IMR-90 (cell line): ENCODE data around the gene CNKSR3. TPM values are rescaled to one million over a fixed set of nuclear protein-coding genes. Genes with fewer than 3 reads are reported as not detected.

Source experiments
- ATAC-seq: fragments of 200-7000 bp; cut with Tn5 transposase; 2 replicates; pipeline ENCODE4 v1.9.1; 2020; ENCODE audit warnings: low read depth, mild to moderate bottlenecking, moderate library complexity
- BruUV-seq: library from RNA; stranded (reverse); fragments of 400-500 nt; replicated peaks from 2 replicates; lab custom pipeline; 2021; lab: Mats Ljungman, UMichigan
- CTCF ChIA-PET: fragments of 300-600 bp; formaldehyde crosslinking; extraction: SDS; loops from one replicate; lab custom pipeline; 2021; ENCODE audit warnings: antibody characterized with exemption; lab: Yijun Ruan, JAX
- POLR2A ChIA-PET: fragments of 300-600 bp; sonication (Branson Sonifier 250); formaldehyde crosslinking; loops from one replicate; lab custom pipeline; 2022; ENCODE audit warnings: antibody characterized with exemption; ENCODE audit not compliant: unreplicated experiment; lab: Charles Lee
- DNase-seq: peaks from one replicate; pipeline ENCODE4 v3.0.0; 2013
- H2AFZ ChIP-seq: replicated peaks from 2 replicates; pipeline ENCODE3; 2013; ENCODE audit warnings: low read length, mild to moderate bottlenecking; ENCODE audit not compliant: poor library complexity
- H2AK5ac ChIP-seq: 2 replicates; pipeline ENCODE4 v1.6.1; 2013; ENCODE audit warnings: low read depth, low read length, inconsistent platforms
- H2AK9ac ChIP-seq: replicated peaks from 2 replicates; pipeline ENCODE3; 2013; ENCODE audit warnings: mild to moderate bottlenecking, low read depth, low read length, moderate library complexity; ENCODE audit not compliant: poor library complexity
- H2BK120ac ChIP-seq: 2 replicates; pipeline ENCODE4 v1.6.1; 2013; ENCODE audit warnings: low read depth, low read length, inconsistent platforms
- H2BK15ac ChIP-seq: 3 replicates; pipeline ENCODE4 v1.6.1; 2013; ENCODE audit warnings: low read depth, low read length, inconsistent platforms
- H2BK20ac ChIP-seq: 2 replicates; pipeline ENCODE4 v1.6.1; 2013; ENCODE audit warnings: low read depth, mild to moderate bottlenecking, inconsistent platforms, low read length, moderate library complexity
- H2BK5ac ChIP-seq: 2 replicates; pipeline ENCODE4 v1.6.1; 2013; ENCODE audit warnings: mild to moderate bottlenecking, low read depth, low read length, inconsistent platforms; ENCODE audit not compliant: poor library complexity, severe bottlenecking
- H3K14ac ChIP-seq: replicated peaks from 2 replicates; pipeline ENCODE4 v1.6.1; 2013; ENCODE audit warnings: low read depth, low read length, inconsistent platforms
- H3K18ac ChIP-seq: 2 replicates; pipeline ENCODE4 v1.6.1; 2013; ENCODE audit warnings: low read depth, low read length, control low read depth
- H3K23ac ChIP-seq: 2 replicates; pipeline ENCODE4 v1.6.1; 2013; ENCODE audit warnings: low read depth, low read length, inconsistent platforms
- H3K27ac ChIP-seq: 2 replicates; pipeline ENCODE4 v1.5.1; 2013; ENCODE audit warnings: mild to moderate bottlenecking, control low read depth, low read length; ENCODE audit not compliant: insufficient read depth
- H3K27me3 ChIP-seq: 2 replicates; pipeline ENCODE4 v1.6.1; 2013; ENCODE audit warnings: low read length; ENCODE audit not compliant: control insufficient read depth, insufficient read depth
- H3K36me3 ChIP-seq: 2 replicates; pipeline ENCODE4 v1.6.1; 2013; ENCODE audit warnings: low read length, mixed read lengths; ENCODE audit not compliant: control insufficient read depth, insufficient read depth
- H3K4ac ChIP-seq: 2 replicates; pipeline ENCODE4 v1.6.1; 2013; ENCODE audit warnings: low read depth, low read length, inconsistent platforms
- H3K4me1 ChIP-seq: 2 replicates; pipeline ENCODE4 v1.6.1; 2013; ENCODE audit warnings: low read length, mixed read lengths; ENCODE audit not compliant: control insufficient read depth, insufficient read depth
- H3K4me2 ChIP-seq: 2 replicates; pipeline ENCODE4 v1.6.1; 2013; ENCODE audit warnings: low read depth, mild to moderate bottlenecking, control low read depth, low read length, moderate library complexity
- H3K4me3 ChIP-seq: 2 replicates; pipeline ENCODE4 v1.5.1; 2013; ENCODE audit warnings: low read depth, mild to moderate bottlenecking, control low read depth, low read length, moderate library complexity; ENCODE audit not compliant: insufficient read depth
- H3K56ac ChIP-seq: 2 replicates; pipeline ENCODE4 v1.6.1; 2013; ENCODE audit warnings: low read length, inconsistent platforms; ENCODE audit not compliant: insufficient read depth; ENCODE audit errors: extremely low read depth
- H3K79me1 ChIP-seq, 2 experiments: 2 replicates each; pipeline ENCODE4 v1.6.1; 2013; ENCODE audit warnings: low read length in 2 of 2, inconsistent platforms in 1 of 2, low read depth in 1 of 2
- H3K9ac ChIP-seq: 2 replicates; pipeline ENCODE4 v1.6.1; 2013; ENCODE audit warnings: low read depth, low read length, control low read depth
- H3K9me1 ChIP-seq: 2 replicates; pipeline ENCODE4 v1.6.1; 2013; ENCODE audit warnings: low read length, inconsistent platforms; ENCODE audit not compliant: insufficient read depth
- H3K9me3 ChIP-seq: 2 replicates; pipeline ENCODE4 v1.6.1; 2013; ENCODE audit warnings: low read length; ENCODE audit not compliant: control insufficient read depth, insufficient read depth
- H4K20me1 ChIP-seq: 2 replicates; pipeline ENCODE4 v1.6.1; 2013; ENCODE audit warnings: low read length, inconsistent platforms; ENCODE audit not compliant: insufficient read depth
- H4K5ac ChIP-seq: 2 replicates; pipeline ENCODE4 v1.6.1; 2013; ENCODE audit warnings: mild to moderate bottlenecking, low read depth, low read length, control low read depth
- H4K8ac ChIP-seq, 2 experiments: 2 replicates each; pipeline ENCODE4 v1.6.1; 2013; ENCODE audit warnings: low read depth in 2 of 2, low read length in 2 of 2, control low read depth in 1 of 2, inconsistent platforms in 1 of 2
- H4K91ac ChIP-seq: 2 replicates; pipeline ENCODE4 v1.6.1; 2013; ENCODE audit warnings: low read depth, low read length, inconsistent platforms; ENCODE audit not compliant: insufficient read depth
- BHLHE40 ChIP-seq: fragments of 150-350 bp; IDR thresholded peaks from 2 replicates; pipeline ENCODE4 v1.6.1; 2016; ENCODE audit warnings: mild to moderate bottlenecking, low read depth, low read length
- CEBPB ChIP-seq: IDR thresholded peaks from 2 replicates; pipeline ENCODE4 v1.6.1; 2012; ENCODE audit warnings: low read depth, low read length, improper control_type of control experiment
- CHD1 ChIP-seq: IDR thresholded peaks from 2 replicates; pipeline ENCODE4 v1.6.1; 2012; ENCODE audit warnings: low read depth, low read length, improper control_type of control experiment
- CTCF ChIP-seq: conservative IDR thresholded peaks from 2 replicates; pipeline ENCODE4 v1.5.1; 2012; ENCODE audit warnings: mild to moderate bottlenecking, low read depth, low read length, improper control_type of control experiment
- ELK1 ChIP-seq: fragments of 150-350 bp; IDR thresholded peaks from 2 replicates; pipeline ENCODE4 v1.6.1; 2016; ENCODE audit warnings: low read depth, mild to moderate bottlenecking, low read length, moderate library complexity, borderline replicate concordance
- FOS ChIP-seq: fragments of 150-350 bp; IDR thresholded peaks from 2 replicates; pipeline ENCODE4 v1.6.1; 2016; ENCODE audit warnings: low read depth, low read length
- MAFK ChIP-seq: IDR thresholded peaks from 2 replicates; pipeline ENCODE4 v1.6.1; 2012; ENCODE audit warnings: low read depth, low read length, improper control_type of control experiment
- MAZ ChIP-seq: IDR thresholded peaks from 2 replicates; pipeline ENCODE4 v1.6.1; 2012; ENCODE audit warnings: low read depth, mild to moderate bottlenecking, low read length, improper control_type of control experiment, moderate library complexity, borderline replicate concordance
- MXI1 ChIP-seq: IDR thresholded peaks from 2 replicates; pipeline ENCODE4 v1.6.1; 2012; ENCODE audit warnings: low read depth, mild to moderate bottlenecking, low read length, moderate library complexity, borderline replicate concordance
- NFE2L2 ChIP-seq: fragments of 150-350 bp; IDR thresholded peaks from 2 replicates; pipeline ENCODE4 v1.6.1; 2016; ENCODE audit warnings: low read depth, mild to moderate bottlenecking, low read length
- POLR2A ChIP-seq: IDR thresholded peaks from 2 replicates; pipeline ENCODE4 v1.6.1; 2012; ENCODE audit warnings: mild to moderate bottlenecking, low read depth, low read length
- RAD21 ChIP-seq: IDR thresholded peaks from 2 replicates; pipeline ENCODE4 v1.6.1; 2012; ENCODE audit warnings: low read length, improper control_type of control experiment
- RCOR1 ChIP-seq: IDR thresholded peaks from 2 replicates; pipeline ENCODE4 v1.6.1; 2012; ENCODE audit warnings: mild to moderate bottlenecking, low read length, improper control_type of control experiment; ENCODE audit not compliant: insufficient replicate concordance
- RFX5 ChIP-seq: IDR thresholded peaks from 2 replicates; pipeline ENCODE4 v1.8.0; 2012; ENCODE audit warnings: low read depth, mild to moderate bottlenecking, low read length, moderate library complexity
- SMC3 ChIP-seq: fragments of 150-350 bp; IDR thresholded peaks from 2 replicates; pipeline ENCODE4 v1.6.1; 2016; ENCODE audit warnings: low read depth, mild to moderate bottlenecking, antibody characterized with exemption, low read length, moderate library complexity
- USF2 ChIP-seq: fragments of 150-350 bp; IDR thresholded peaks from 2 replicates; pipeline ENCODE4 v1.6.1; 2017; ENCODE audit warnings: mild to moderate bottlenecking, antibody characterized with exemption, low read length, low read depth
- WGBS, 2 experiments: methylation state at CpG; one replicate each; pipeline versions ENCODE4 v1.1.5 to v1.1.7; 2013; ENCODE audit warnings: missing lambda C conversion rate in 2 of 2; ENCODE audit not compliant: insufficient read length in 1 of 2; ENCODE audit errors: extremely low coverage in 2 of 2; 5-methylcytosine and 5-hydroxymethylcytosine counted together
- dilution Hi-C: fragments of 300-500 bp; cut with HindIII; formaldehyde crosslinking; loops from one replicate; pipeline ENCODE4 v1.14.3; 2018; ENCODE audit warnings: low sequenced_read_pairs; ENCODE audit not compliant: unreplicated experiment
- in situ Hi-C: fragments of 300-500 bp; cut with MboI; formaldehyde crosslinking; loops from 3 replicates; pipeline ENCODE4 v1.14.3; 2019; ENCODE audit warnings: low sequenced_read_pairs, inconsistent platforms, mixed read lengths
- intact Hi-C: fragments of 100-400 bp; cut with micrococcal nuclease; formaldehyde crosslinking; loops from 2 replicates; pipeline ENCODE4 v1.10.0; 2022
- polyA plus RNA-seq, 3 experiments: library from polyadenylated mRNA; depleted of rRNA; stranded (reverse); fragments of >200 nt; gene quantifications; 2 replicates each; pipeline ENCODE4 v1.2.3, GENCODE V29; 2012; ENCODE audit warnings: low replicate concordance in 1 of 3
- total RNA-seq: library from RNA; depleted of rRNA; stranded (reverse); fragments of >200 nt; gene quantifications from 2 replicates; pipeline ENCODE4 v1.2.3, GENCODE V29; 2012

Gene CNKSR3
- total and polyA plus RNA-seq, 2 of the 4 experiments (the other 2 are of a cell fraction): 6.7 to 15.8 TPM

DNA sequence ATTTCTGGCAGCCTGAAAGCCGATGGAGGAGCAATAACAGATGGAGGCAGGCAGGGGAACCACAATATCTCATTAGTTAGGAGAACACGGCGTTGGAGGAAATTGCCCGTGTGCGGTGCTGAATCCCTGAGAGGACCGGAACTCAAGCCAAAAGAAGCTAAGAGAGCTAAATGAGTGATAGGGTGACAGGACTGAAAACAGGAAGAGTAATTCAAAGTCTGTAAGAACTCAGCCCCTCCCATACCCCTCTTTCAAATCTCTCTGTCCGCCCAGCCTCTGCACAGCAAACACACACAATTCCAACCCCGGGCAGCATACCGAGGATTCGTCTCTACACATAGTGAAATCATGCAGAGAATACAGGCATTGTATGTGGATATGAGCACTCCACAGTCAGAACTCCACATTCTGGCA, 151.3 kb downstream of the CNKSR3 start:
- H3K4me1 ChIP-seq: peaks cover 5% of the 10 kb centered on the region
- H3K79me1 ChIP-seq: no peaks in the 10 kb centered on the region
- no peak overlapping the region for H3K56ac ChIP-seq
- H3K27me3 ChIP-seq: no peaks in the 10 kb centered on the region
- no peak overlapping the region for H4K8ac ChIP-seq
- peak overlapping the region; percentile 52 for H2AFZ ChIP-seq
- no peak overlapping the region for H3K27ac ChIP-seq
- no peak overlapping the region for H4K91ac ChIP-seq
- POLR2A ChIA-PET: no interaction called here
- DNase-seq (peak; percentile 4), ATAC-seq (peak; percentile 45)
- WGBS, 2 experiments: 17% methylated on average over 3 of the region's 10 CpGs; no CpG with 5 or more reads in 1 of the 2 experiments
- TF ChIP-seq MXI1 (no peak), POLR2A (no peak), MAZ (no peak), FOS (no peak), USF2 (no peak), SMC3 (no peak), RCOR1 (no peak), CHD1 (no peak), MAFK (no peak), RAD21 (no peak), CEBPB (no peak), NFE2L2 (no peak), CTCF (no peak), BHLHE40 (no peak), RFX5 (no peak), ELK1 (no peak)
- H3K9me1 ChIP-seq: no peaks in the 10 kb centered on the region
- H3K4me2 ChIP-seq: no peak overlapping the region; the same call in 1 of the 2 replicates
- H3K18ac ChIP-seq: no peak overlapping the region
- no peak overlapping the region for H2BK5ac ChIP-seq
- no peak overlapping the region for H2AK5ac ChIP-seq
- dilution Hi-C loops (loop anchor here (25.0 kb wide), 1 partner anchor 197 kb away; no protein-coding TSS in a partner anchor), intact Hi-C loops (no loop called here), in situ Hi-C loops (no loop called here)
- 0 out of 2 replicates have a peak overlapping the region, but pooled peaks have one; percentile 60 for H3K23ac ChIP-seq
- CTCF ChIA-PET: no interaction called here
- no peak overlapping the region for H3K4me3 ChIP-seq
- H2BK20ac ChIP-seq: no peak overlapping the region; the same call in 1 of the 2 replicates
- no peaks in the 10 kb centered on the region for H4K20me1 ChIP-seq
- H3K4ac ChIP-seq: no peak overlapping the region
- no peaks in the 10 kb centered on the region for H3K36me3 ChIP-seq
- no peak overlapping the region for H4K5ac ChIP-seq
- no peaks in the 10 kb centered on the region for H3K9me3 ChIP-seq
- no TSS peak for BruUV-seq
- 0 out of 2 replicates have a peak overlapping the region, but pooled peaks have one; percentile 13 for H2BK120ac ChIP-seq
- no peak overlapping the region for H3K9ac ChIP-seq
- H3K14ac ChIP-seq: no peak overlapping the region
- H2AK9ac ChIP-seq: no peak overlapping the region
- no peak overlapping the region for H2BK15ac ChIP-seq
